HG02973 (cell line): ENCODE measurements around the gene TEX38.
"Not testable (repeated sequence)": the region's sequence is repeated elsewhere in the genome, so short reads cannot be mapped to it uniquely, and the experiment has no call there.

Source experiments
- ATAC-seq: cut with Tn5 transposase; IDR thresholded peaks from one replicate; pipeline ENCODE4 v1.9.1; 2021; ENCODE audit warnings: moderate library complexity; ENCODE audit not compliant: unreplicated experiment

Gene TEX38

DNA sequence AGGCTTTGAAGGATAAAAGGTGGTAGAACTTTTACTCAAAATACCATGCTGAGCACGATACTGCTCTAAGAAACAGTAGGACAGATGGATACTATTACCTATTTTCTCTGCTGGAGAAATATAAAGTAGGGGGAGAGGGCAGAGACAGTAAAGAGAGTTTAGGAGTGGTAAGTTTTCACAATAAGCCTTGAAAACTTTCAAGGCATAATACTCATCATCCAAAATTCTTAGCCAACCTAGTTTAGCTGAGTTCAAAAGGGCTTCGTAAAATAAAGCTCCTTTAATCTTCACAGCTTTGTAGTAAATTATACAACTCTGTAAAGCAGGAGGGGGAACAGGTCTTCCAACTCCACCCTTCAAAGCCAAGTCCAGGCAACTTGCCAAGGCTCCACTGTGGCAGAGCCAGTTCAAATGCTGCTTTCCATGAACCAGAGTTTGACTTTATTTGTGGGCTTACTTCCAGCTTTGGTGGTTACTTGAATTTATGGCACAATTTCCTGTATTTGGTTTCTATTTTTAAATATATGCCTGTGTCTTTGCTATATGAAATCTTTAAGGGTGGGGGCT, 15.5 kb downstream of the TEX38 start:
- ATAC-seq, result no peak

GRCh38 chr1:46687921-46688509, 16.4 kb downstream of the TEX38 start:
- ATAC-seq, result no peak

- no peak for ATAC-seq
These were observed 17.7 kb downstream of the TEX38 start for GRCh38 chr1:46689356-46689755.

- ATAC-seq, result no peak
These were observed 18.2 kb downstream of the TEX38 start for GRCh38 chr1:46689897-46690296.

DNA sequence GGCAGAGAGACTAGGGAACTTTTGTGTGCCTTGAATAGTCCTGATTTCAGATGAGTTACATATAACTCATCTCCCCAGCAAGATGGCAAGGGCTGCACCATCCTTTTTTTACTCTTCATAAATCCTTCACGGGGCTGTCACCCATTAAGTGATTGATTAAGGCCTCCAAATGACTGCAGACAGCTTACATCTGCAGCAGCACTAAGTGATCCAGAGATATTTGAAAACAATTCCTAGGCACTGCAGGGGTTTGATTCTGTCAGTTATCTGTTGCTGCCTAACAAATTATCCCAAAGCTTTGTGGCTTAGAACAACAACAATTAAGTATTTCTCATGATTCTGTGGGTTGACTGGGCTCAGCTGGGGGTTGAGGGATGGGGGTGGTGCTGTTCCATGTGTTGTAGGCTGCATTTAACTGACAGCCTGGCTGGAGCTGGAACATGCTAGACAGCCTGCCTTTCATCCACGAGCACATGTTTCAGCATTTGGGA, 19.3 kb downstream of the TEX38 start:
- no peak for ATAC-seq

DNA sequence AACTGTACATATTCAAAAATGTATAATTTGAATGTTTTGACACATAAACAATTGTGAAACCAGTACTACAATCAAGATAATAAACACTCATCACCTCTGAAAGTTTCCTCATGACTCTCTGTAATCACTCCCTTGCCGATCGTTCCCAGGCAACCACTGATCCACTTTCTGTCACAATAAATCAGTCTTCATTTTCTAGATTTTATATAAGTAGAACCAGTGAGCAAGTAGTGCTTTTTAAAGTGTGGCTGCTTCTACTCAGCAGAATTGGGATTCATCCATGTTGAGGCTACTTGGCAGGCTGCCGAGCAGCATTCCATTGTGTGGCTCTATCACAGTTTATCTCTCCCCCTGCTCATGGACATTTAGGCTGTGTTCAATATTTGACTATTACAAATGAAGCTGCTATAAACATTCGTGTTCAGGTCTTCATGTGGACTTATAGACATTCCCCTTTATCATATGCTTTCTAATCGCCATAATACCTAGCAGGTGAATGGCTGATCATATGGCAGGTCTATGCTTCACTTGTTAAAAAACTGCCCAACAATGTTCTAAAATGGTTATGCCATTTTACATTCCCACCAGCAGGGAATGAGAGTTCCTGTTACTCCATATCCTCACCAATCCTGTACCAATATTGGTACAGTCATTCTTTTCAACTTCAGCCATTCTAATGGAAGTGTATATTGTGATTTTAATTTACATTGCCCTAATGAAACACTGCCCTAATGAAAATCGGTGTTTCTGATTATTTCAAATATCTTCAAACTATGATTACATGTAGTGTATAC, 20.5 kb downstream of the TEX38 start:
- ATAC-seq, result no peak

DNA sequence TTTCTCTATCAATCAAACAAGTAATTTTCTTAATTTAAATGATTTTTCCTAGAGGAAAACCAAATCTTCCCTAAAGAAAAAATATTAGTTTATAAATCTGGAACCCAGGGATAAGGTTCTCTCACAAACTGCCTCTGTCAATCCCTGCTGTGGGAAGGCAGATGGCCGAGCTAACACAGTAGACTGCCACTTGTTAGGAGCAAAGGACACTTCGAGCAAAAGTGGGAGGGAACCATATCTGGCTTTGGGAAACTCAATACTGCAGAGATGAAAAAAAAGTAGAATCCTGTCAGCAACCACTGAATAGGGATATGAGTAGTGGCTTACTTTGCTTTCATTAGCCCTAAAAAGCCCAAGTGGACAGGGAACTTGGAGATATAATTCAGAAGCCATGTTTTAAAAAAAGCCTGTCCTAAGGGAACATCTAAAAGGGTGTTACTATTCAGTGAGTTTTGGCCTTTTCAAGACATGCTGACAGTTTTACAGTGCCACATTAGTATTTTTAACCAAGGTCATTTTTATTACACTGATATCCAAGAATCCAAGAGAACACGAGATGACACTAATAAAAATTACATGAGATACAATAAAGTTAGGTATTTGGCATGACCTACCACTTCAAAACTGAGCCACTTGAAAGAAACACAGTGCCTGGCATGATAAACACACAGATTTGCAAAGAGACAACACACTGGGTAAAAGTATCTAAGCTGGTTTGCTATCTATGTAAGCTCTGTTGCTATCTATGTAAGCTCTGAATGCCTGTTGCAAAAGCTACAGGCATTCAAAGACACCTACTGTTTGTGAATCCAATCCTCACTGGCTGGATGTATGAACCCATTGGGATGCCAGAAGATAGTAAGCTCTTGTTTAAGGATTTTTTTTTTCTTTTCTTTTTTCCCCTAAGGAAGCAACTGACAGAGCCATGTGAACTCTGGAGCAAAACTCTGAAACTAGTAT, 21.4 kb downstream of the TEX38 start:
- ATAC-seq, result no peak

DNA sequence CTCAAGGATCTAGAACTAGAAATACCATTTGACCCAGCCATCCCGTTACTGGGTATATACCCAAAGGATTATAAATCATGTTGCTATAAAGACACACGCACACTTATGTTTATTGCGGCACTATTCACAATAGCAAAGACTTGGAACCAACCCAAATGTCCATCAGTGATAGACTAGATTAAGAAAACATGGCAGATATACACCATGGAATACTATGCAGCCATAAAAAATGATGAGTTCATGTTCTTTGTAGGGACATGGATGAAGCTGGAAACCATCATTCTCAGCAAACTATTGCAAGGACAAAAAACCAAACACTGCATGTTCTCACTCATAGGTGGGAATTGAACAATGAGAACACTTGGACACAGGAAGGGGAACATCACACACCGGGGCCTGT, 23.0 kb downstream of the TEX38 start:
- ATAC-seq, result not testable (repeated sequence)

- no peak for ATAC-seq
These were observed 25.4 kb downstream of the TEX38 start for GRCh38 chr1:46697053-46697452.

DNA sequence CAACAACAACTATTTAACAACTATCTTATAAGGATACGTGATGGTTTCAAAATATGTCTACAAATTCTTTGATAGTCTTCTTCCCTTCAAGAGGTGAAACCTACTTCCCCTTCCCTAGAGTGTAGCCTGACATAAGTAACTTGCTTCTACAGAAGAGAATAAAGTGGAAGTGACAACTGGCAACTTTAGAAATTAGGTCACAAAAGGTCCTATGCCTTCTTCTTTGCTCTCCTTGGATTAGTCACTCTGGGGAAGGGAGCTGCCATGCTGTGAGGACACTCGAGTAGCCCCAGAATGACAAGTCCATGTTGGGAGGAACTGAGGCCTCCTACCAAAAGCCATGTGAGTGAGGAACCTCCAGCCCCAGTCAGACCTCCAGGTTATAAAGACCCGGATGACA, 28.0 kb downstream of the TEX38 start:
- ATAC-seq, result no peak

GRCh38 chr1:46703927-46704641, 32.4 kb downstream of the TEX38 start:
- ATAC-seq, result no peak

DNA sequence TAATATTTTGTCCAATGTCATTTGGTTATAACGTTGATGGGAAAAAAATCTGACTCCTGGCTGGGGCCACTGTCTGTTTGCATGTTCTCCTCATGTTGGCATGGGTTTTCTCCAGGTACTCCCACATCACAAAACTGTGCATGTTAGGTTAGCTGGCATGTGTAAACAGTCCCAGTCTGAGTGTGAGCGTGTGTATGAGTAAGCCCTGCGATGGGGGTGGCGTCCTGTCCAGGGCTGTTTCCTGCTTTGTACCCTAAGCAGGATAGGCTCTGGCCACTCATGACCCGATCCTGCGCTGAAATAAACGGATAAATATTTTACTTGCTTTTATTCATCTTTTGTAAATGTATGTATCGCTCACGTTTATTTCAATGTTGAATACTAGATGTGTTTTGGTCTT, 33.8 kb downstream of the TEX38 start:
- ATAC-seq, result no peak

DNA sequence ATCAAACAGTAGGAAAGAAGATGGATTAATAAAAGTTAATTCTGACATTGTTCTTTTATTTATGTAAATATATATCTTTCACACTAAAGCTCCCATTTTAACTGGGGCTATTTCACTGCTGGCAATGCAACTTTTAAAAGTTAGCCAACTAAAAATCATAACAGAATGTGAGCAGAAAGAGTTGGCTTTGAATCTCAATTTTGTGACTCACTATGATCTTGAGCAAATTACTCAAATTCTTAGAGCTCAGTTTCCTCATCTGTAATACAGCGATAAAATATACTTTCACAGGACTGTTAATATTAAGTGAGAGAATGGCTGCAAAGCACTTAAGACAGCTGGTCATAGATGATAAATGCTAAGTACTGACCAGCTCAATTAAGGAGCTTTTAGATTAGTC, 36.5 kb downstream of the TEX38 start:
- no peak for ATAC-seq

- ATAC-seq, result no peak
These were observed 43.3 kb downstream of the TEX38 start for GRCh38 chr1:46714976-46715375.

DNA sequence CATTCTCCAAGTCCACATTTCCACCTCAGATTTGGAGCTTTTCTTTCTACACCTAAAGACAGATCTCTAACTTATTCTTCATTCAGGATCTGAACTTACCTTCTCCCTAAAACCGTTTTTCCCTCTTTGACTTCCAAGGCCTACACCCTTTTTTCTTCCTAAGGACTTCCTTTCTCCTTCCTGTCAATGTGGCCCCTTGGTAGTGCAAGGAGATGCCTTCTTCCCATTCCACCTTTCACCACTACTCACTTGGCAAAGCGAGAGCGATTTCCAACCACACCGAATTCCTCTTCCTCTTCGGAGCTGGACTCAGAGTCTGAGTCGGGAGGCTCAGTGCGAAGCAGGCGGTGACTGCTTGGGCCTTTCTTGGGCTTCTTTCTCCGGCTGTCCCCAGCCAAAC, 46.0 kb downstream of the TEX38 start:
- no peak for ATAC-seq

- peak; percentile 6 for ATAC-seq
These were observed 46.7 kb downstream of the TEX38 start for GRCh38 chr1:46718340-46718726.

DNA sequence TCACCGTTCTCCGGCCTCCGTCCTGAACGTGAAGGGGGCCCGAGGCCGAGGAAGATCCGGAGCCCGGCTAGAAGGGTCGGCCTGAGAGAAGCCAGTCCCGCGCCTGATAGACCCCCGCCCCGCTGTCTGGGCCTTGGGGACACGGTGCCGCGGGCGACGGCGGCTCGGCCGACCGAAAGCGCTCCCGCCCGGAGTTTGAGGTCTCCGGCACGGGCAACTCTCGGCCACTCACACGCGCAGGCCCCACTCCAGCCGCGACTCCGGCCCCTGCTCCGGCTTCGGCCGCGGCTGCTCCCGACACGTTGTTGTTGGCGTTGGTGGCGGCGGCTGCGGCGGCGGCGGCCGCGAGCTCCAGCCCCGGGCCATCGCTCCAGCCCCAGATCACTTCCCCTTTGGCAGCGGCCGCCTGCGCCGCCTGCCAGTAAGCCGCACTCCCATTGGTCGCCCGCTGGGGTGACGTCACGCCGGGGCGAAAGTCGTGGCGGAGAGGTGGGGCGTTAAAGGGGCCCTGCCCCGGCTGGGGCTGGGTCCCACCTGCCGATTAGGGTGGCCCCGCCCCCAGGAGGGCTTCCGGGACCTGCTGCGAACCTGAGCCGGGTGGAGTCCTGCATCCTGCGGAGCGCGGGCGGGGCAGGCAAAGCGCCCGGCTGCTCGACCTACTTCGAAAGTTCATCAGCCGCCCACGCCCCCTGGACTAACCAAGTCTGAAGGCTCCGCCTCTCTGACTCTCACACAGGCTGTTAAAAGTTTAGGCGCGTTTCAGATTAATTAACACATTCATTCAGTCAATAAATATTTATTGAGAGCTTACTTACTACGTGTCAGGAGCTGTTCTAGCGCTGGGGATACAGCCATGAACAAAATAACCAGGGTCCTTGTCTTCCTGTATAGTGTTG, 47.3 kb downstream of the TEX38 start, which contains the start of gene EFCAB14:
Gene EFCAB14 (minus strand): TSS at position 388 of the 896 bp plus-strand sequence. CDS start 1,027 bp downstream, outside the sequence.
- peak; percentile 91 for ATAC-seq

DNA sequence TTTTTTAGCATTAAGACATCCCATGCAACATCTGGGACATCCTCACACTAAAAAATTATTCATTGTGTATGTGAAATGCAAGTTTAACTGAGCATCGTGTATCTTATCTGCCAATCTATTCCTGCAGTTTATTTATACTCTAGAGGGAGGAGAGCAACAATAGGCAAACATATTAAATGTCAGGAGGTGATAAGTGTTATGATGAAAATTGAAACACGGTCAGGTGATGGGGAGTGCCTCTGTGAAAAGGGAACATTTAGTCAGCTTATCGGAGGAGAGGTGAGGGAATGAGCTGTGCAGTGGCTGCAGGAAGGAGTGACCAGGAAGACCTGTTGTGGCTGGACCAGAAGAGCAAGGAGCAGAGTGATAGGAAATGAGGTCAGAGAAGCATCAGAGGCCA, 48.0 kb downstream of the TEX38 start:
- ATAC-seq, result no peak

- not testable (repeated sequence) for ATAC-seq
These were observed 48.7 kb downstream of the TEX38 start for GRCh38 chr1:46720319-46720718.
